ENCODE results near the gene VPS13C. TPM values are rescaled to one million over a fixed set of nuclear protein-coding genes. Genes with fewer than 3 reads are reported as not detected.

VPS13C gene
- total and polyA plus RNA-seq, 2 donors (not counting 3 experiments of a cell fraction or from before 2014, with no cell fraction given) = 10.8 to 60.3 TPM

DNA sequence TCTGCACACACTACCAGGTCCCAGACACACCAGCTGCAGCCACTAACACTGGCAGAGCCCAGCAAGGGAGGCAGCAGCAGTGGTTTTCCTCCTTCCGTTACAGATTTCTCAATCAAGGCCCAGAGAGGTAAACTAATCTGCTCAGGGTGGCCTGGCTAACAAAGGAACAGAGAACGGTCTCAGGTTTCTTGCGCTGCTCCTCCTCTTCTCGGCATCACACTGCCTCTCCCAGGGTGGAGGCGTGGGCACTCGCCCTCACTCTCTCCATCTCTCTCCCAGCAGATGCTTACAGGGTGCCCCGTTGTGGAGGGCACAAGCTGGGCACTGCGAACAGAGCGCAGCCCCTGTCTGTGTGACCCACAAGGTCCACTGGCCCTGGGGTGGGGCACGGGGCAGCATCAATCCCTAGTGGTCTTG lies 228.7 kb downstream of the VPS13C start:
- no peak for DNase-seq (ENCODE audit: low read depth, low spot score)
- Histone ChIP-seq H3K9ac (replicated peaks; ENCODE audit: extremely low read depth, insufficient read depth, low read length) (no peak overlapping the region), H2AFZ (ENCODE audit: low read depth, low read length) (no peak overlapping the region), H3K27me3 (ENCODE audit: control insufficient read depth in 2 of 2, insufficient read depth in 2 of 2, low read length in 2 of 2) (peaks cover 4 to 7% of the 10 kb centered on the region in 2 experiments), H4K20me1 (replicated peaks; ENCODE audit: control insufficient read depth, extremely low read depth, insufficient read depth, low read length) (no peaks in the 10 kb centered on the region), H3K9me3 (replicated peaks; ENCODE audit: control insufficient read depth, insufficient read depth, low read length) (no peaks in the 10 kb centered on the region), H3K4me3 (replicated peaks in 1 of 3; ENCODE audit: insufficient read depth in 1 of 3, low read depth in 1 of 3, low read length in 3 of 3) (no peak overlapping the region), H3K4me2 (ENCODE audit: insufficient read depth, low read length) (no peak overlapping the region), H3K4me1 (ENCODE audit: control insufficient read depth, extremely low read depth, insufficient read depth, low read length) (no peaks in the 10 kb centered on the region), H3K36me3 (ENCODE audit: control insufficient read depth in 2 of 2, extremely low read depth in 1 of 2, insufficient read depth in 2 of 2, low read length in 2 of 2) (no peaks in the 10 kb centered on the region), H3K9me1 (replicated peaks; ENCODE audit: control insufficient read depth, extremely low read depth, insufficient read depth, low read length) (no peaks in the 10 kb centered on the region), H3K79me2 (ENCODE audit: control insufficient read depth, insufficient read depth, low read length) (no peaks in the 10 kb centered on the region), H3K27ac (ENCODE audit: insufficient read depth, low read depth, low read length) (no peak overlapping the region)
- intact Hi-C loops (cut with micrococcal nuclease) = loop anchor here (10.0 kb wide), 1 partner anchor 917 kb away; no protein-coding TSS in a partner anchor
- no peak for FAIRE-seq
- TF ChIP-seq, protein P1, sequence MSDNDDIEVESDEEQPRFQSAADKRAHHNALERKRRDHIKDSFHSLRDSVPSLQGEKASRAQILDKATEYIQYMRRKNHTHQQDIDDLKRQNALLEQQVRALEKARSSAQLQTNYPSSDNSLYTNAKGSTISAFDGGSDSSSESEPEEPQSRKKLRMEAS (IDR thresholded peaks at IDR 0.05; ENCODE audit: insufficient read depth, insufficient read length) = no peak
- TF ChIP-seq EZH2 (IDR thresholded peaks at IDR 0.05; ENCODE audit: borderline replicate concordance, low read depth, low read length, severe bottlenecking) (no peak), MYC (IDR thresholded peaks at IDR 0.05; ENCODE audit: low read depth, low read length) (no peak), POLR2A (IDR thresholded peaks at IDR 0.05; ENCODE audit: low read depth, low read length) (no peak), POLR2AphosphoS5 (IDR thresholded peaks at IDR 0.05; ENCODE audit: insufficient read depth, low read depth, low read length) (no peak), CTCF (IDR thresholded peaks at IDR 0.05; ENCODE audit: extremely low read depth in 1 of 2, insufficient read depth in 1 of 2, low read depth in 1 of 2, low read length in 2 of 2) (no peak), JUN (IDR thresholded peaks at IDR 0.05; ENCODE audit: borderline replicate concordance, insufficient read depth, insufficient read length, low read depth) (no peak), FOS (IDR thresholded peaks at IDR 0.05; ENCODE audit: borderline replicate concordance, insufficient read depth, low read length) (no peak), GATA2 (IDR thresholded peaks at IDR 0.05; ENCODE audit: insufficient read depth, insufficient read length, low read depth, low read length) (no peak)
- CTCF ChIA-PET = interaction anchor here (1.0 to 6.8 kb wide), 4 partner anchors 378 to 1246 kb away, joined by 3 to 430 read pairs (median 10); no protein-coding TSS in a partner anchor
- dilution Hi-C loops (cut with MboI; ENCODE audit: extremely low pct_ligation_motif_present, low sequenced_read_pairs) = no loop called here
- no TSS peak for BruUV-seq (replicated peaks)
- POLR2A ChIA-PET = interaction anchor here (0.6 kb wide), 1 partner anchor 247 kb away, joined by 5 read pairs; no protein-coding TSS in a partner anchor

All from endothelial cell of umbilical vein (primary cell).